Brain microvascular endothelial cell (primary cell): Measurements from ENCODE around the gene TMEM125.

Source experiments
- DNase-seq: peaks from one replicate; pipeline ENCODE4 v3.0.0-alpha.2; 2020
- H3K27ac ChIP-seq: fragments of 250-450 bp; sonication (Bioruptor Pico); 2 replicates; pipeline ENCODE4 v1.5.1; 2020; ENCODE audit warnings: mild to moderate bottlenecking, moderate library complexity
- H3K27me3 ChIP-seq: fragments of 250-450 bp; sonication (Bioruptor Pico); replicated peaks from 2 replicates; pipeline ENCODE4 v1.5.1; 2020; ENCODE audit warnings: mild to moderate bottlenecking
- H3K36me3 ChIP-seq: fragments of 250-450 bp; sonication (Bioruptor Pico); replicated peaks from 2 replicates; pipeline ENCODE4 v1.5.1; 2020; ENCODE audit warnings: mild to moderate bottlenecking
- H3K4me3 ChIP-seq: 2 replicates; pipeline ENCODE4 v1.5.1; 2011; ENCODE audit warnings: low read depth, mild to moderate bottlenecking, control low read depth, low read length, moderate library complexity
- in situ Hi-C: cut with HindIII; loops from 2 replicates; pipeline ENCODE4 v1.10.0; 2017; ENCODE audit warnings: low sequenced_read_pairs, low pct_ligation_motif_present
- TF ChIP-seq, protein P1 (sequence below): IDR thresholded peaks from 2 replicates; pipeline ENCODE4 v1.5.1; 2011; ENCODE audit warnings: low read depth, mild to moderate bottlenecking, moderate library complexity, low read length, control low read depth, inconsistent platforms; ENCODE audit errors: missing control alignments

Gene TMEM125

DNA sequence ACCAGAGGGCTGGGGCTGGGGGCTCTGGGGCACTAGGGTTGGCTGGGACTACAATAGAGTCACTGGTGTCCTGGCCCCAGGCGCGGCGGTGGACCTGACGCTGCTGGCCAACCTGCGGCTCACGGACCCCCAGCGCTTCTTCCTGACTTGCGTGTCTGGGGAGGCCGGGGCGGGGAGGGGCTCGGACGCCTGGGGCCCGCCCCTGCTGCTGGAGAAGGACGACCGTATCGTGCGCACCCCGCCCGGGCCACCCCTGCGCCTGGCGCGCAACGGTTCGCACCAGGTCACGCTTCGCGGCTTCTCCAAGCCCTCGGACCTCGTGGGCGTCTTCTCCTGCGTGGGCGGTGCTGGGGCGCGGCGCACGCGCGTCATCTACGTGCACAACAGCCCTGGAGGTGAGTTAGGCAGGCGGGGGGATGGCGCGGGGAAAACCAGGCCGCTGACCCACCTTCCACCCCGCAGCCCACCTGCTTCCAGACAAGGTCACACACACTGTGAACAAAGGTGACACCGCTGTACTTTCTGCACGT is 35.1 kb downstream of the TMEM125 start:
- Histone ChIP-seq H3K36me3 (no peaks in the 10 kb centered on the region), H3K4me3 (no peak overlapping the region), H3K27ac (no peak overlapping the region), H3K27me3 (no peaks in the 10 kb centered on the region)
- TF ChIP-seq, protein P1, sequence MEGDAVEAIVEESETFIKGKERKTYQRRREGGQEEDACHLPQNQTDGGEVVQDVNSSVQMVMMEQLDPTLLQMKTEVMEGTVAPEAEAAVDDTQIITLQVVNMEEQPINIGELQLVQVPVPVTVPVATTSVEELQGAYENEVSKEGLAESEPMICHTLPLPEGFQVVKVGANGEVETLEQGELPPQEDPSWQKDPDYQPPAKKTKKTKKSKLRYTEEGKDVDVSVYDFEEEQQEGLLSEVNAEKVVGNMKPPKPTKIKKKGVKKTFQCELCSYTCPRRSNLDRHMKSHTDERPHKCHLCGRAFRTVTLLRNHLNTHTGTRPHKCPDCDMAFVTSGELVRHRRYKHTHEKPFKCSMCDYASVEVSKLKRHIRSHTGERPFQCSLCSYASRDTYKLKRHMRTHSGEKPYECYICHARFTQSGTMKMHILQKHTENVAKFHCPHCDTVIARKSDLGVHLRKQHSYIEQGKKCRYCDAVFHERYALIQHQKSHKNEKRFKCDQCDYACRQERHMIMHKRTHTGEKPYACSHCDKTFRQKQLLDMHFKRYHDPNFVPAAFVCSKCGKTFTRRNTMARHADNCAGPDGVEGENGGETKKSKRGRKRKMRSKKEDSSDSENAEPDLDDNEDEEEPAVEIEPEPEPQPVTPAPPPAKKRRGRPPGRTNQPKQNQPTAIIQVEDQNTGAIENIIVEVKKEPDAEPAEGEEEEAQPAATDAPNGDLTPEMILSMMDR, result no peak
- in situ Hi-C loops, result no loop called here
- no peak for DNase-seq

DNA sequence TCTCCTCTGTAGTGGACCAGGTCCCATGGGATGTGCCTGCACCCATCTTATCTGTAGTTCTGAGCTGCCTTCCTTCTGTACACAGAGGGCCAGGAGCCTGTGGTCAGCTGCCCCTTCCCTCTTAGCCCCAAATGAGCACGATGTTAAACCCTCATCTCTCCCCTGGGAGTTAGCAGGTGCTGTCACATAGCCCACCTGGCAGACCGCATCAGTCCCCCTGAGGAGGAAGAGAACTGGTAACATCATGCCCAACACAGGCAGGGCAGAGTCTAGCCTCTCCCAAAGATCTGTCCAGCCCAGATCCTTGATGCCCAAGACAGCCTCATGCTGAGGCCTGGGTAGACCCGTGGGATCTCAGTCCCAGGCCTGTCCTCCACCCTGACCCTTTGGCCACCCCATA is 35.7 kb downstream of the TMEM125 start:
- TF ChIP-seq, protein P1, result no peak
- Histone ChIP-seq H3K4me3 (no peak overlapping the region), H3K36me3 (no peaks in the 10 kb centered on the region), H3K27ac (no peak overlapping the region), H3K27me3 (no peaks in the 10 kb centered on the region)
- in situ Hi-C loops, result no loop called here
- DNase-seq, result no peak

DNA sequence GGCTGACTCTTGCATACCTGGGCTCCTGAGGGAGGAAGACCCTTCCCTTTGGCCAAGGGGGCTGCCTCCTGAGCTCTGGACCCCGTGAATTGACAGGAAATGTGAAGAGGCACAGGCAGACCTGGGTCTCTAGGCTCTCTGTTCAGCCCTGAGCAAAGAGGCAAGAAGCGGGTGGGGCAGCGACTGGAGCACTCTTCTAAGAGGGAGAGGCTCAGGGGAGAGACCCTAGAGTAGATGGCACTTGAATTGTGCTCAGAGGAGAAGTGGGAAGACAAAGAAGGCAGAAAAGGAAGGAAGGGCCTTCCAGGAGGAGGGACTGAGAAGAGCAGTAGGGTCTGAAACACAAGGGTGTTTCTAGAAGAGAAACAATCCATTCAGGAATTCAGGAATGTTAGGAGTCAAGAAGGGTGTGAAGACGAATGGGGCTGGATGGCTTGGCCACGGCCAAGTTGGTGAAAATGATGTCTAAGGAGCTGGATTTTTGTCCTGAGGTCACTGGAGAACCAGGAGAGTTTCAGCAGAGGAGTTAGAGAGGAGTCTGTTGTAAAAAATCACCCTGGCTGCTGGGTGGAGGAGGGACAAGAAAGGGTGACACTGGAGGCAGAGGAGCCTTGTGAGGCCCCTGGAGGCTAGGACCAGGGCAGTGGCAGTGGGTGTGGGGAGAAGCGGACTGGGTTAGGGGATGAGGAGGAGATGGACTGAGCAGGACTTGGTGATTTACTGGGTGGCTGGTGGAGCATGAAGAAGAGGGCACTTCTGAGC is 36.3 kb downstream of the TMEM125 start:
- H3K27me3 ChIP-seq, result no peaks in the 10 kb centered on the region
- no peak for DNase-seq
- no peak overlapping the region for H3K4me3 ChIP-seq
- no peaks in the 10 kb centered on the region for H3K36me3 ChIP-seq
- H3K27ac ChIP-seq, result no peak overlapping the region
- in situ Hi-C loops, result no loop called here
- TF ChIP-seq, protein P1, result no peak

DNA sequence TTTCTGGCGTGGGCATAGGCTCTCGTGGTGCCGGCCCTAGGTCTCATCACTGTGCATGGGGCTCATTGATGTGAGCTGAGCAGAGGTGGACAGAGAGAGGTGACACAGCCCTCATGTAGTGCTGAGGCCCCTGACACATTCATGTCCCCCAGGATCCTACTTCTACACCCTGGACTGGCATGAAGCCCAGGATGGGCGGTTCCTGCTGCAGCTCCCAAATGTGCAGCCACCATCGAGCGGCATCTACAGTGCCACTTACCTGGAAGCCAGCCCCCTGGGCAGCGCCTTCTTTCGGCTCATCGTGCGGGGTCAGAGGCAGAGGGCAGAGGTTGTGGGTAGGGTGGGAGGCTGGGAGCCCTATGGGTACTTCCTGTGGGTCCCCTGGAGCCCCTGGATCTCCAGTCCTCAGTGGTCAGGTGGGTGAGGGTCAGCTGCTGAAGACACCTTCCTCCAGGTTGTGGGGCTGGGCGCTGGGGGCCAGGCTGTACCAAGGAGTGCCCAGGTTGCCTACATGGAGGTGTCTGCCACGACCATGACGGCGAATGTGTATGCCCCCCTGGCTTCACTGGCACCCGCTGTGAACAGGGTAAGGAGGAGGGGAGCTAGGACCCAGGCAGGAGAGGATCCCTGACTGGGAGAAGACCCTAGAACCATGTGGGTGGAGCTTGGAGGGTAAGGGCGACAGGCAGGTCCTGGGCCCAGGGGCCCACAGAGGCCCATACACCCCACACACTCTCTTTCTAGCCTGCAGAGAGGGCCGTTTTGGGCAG is 37.1 kb downstream of the TMEM125 start:
- no peak overlapping the region for H3K4me3 ChIP-seq
- no peaks in the 10 kb centered on the region for H3K27me3 ChIP-seq
- H3K36me3 ChIP-seq, result no peaks in the 10 kb centered on the region
- H3K27ac ChIP-seq, result no peak overlapping the region
- in situ Hi-C loops, result no loop called here
- TF ChIP-seq, protein P1, result no peak
- DNase-seq, result no peak

DNA sequence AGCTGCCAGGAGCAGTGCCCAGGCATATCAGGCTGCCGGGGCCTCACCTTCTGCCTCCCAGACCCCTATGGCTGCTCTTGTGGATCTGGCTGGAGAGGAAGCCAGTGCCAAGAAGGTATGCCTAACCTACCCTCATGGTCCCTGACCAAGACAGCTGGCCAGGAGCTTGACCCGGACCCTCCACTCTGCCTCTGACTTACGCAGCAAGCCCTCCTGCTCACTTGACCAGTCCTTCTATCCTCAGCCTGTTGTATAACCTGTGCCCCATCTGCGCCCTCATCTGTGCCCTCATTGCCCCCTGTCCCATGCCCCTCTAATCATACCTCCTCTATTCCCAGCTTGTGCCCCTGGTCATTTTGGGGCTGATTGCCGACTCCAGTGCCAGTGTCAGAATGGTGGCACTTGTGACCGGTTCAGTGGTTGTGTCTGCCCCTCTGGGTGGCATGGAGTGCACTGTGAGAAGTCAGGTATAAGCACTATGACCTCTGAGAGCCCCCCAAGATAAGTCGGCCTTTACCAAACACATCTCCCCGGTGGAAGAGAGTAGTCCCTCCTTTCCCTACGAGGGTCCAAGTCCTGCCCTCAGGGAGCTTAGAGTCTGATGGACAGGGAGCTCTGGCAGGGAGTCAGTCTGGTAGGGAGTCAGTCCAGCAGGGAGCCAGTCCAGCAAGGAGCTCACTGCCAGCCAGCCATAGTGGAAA is 37.8 kb downstream of the TMEM125 start:
- in situ Hi-C loops, result no loop called here
- no peak overlapping the region for H3K4me3 ChIP-seq
- no peaks in the 10 kb centered on the region for H3K27me3 ChIP-seq
- DNase-seq, result no peak
- no peaks in the 10 kb centered on the region for H3K36me3 ChIP-seq
- H3K27ac ChIP-seq, result no peak overlapping the region
- TF ChIP-seq, protein P1, result no peak
